Sigmoid colon (tissue), 7 donors: Measurements from ENCODE around the gene LMNTD1. TPM values are rescaled to one million over a fixed set of nuclear protein-coding genes. Genes with fewer than 3 reads are reported as not detected.
A peak's percentile ranks its signal among the peaks of the same experiment; 100 is the strongest.

ENCODE experiments used
- DNase-seq: peaks from one replicate; pipeline ENCODE4 v3.0.0-alpha.2; 2019
- H3K27ac ChIP-seq, 4 donors: fragments of 200-600 bp; sonication (generic); one replicate each; pipeline ENCODE4 v1.5.1; 2016 to 2019; ENCODE audit warnings: mild to moderate bottlenecking in 1 of 4
- H3K27me3 ChIP-seq, 3 donors: fragments of 200-600 bp; sonication (generic); one replicate each; pipeline ENCODE4 v1.5.1; 2019; ENCODE audit warnings: mild to moderate bottlenecking in 1 of 3
- H3K36me3 ChIP-seq, 4 donors: fragments of 200-600 bp; sonication (generic); one replicate each; pipeline ENCODE4 v1.5.1; 2016 to 2019
- H3K4me1 ChIP-seq, 4 donors: fragments of 200-600 bp; sonication (generic); one replicate each; pipeline ENCODE4 v1.5.1; 2017 to 2019
- H3K4me3 ChIP-seq, 4 donors: fragments of 200-600 bp; sonication (generic); one replicate each; pipeline ENCODE4 v1.5.1; 2017 to 2019; ENCODE audit warnings: mild to moderate bottlenecking in 2 of 4, moderate library complexity in 1 of 4
- H3K9me3 ChIP-seq, 4 donors: fragments of 200-600 bp in 3 of 4; sonication (generic) in 3 of 4; one replicate each; pipeline versions ENCODE4 v1.5.1 to v1.6.1; 2013 to 2019
- CTCF ChIP-seq, 4 experiments: fragments of 450-650 bp in 3 of 4; fragments of 200-600 bp in 1 of 4; IDR thresholded peaks; one replicate each; pipeline ENCODE4 v1.5.1; 2016 to 2019; ENCODE audit warnings: antibody characterized with exemption in 4 of 4, mild to moderate bottlenecking in 3 of 4, moderate library complexity in 2 of 4
- EP300 ChIP-seq, 4 donors: sonication (generic); formaldehyde crosslinking; IDR thresholded peaks; one replicate each; pipeline ENCODE4 v1.6.1; 2017; ENCODE audit warnings: antibody characterized with exemption in 4 of 4
- POLR2A ChIP-seq, 2 donors: fragments of 450-650 bp; IDR thresholded peaks; one replicate each; pipeline ENCODE4 v1.6.1; 2016; ENCODE audit warnings: antibody characterized with exemption in 2 of 2, mild to moderate bottlenecking in 2 of 2, moderate library complexity in 2 of 2
- POLR2AphosphoS5 ChIP-seq, 4 donors: sonication (generic); formaldehyde crosslinking; IDR thresholded peaks; one replicate each; pipeline ENCODE4 v1.6.1; 2017; ENCODE audit warnings: antibody characterized with exemption in 4 of 4
- WGBS, 2 donors: extraction: QIAGEN DNeasy Blood & Tissue Kit; methylation state at CpG; one replicate each; pipeline ENCODE4 v1.1.7; 2013; 5-methylcytosine and 5-hydroxymethylcytosine counted together
- intact Hi-C: fragments of 100-400 bp; cut with DNase I; formaldehyde crosslinking; loops from one replicate; pipeline ENCODE4 v1.15.1; 2023
- polyA plus RNA-seq, 3 donors: library from polyadenylated mRNA; stranded (reverse); fragments of 200-250 nt; gene quantifications; one replicate each; pipeline ENCODE4 v1.2.3, GENCODE V29; 2013
- total RNA-seq, 4 donors: library from RNA; depleted of rRNA; stranded (reverse); fragments of >200 nt; gene quantifications; one replicate each; pipeline ENCODE4 v1.1.0, GENCODE V29; 2016
- donor health status: healthy with polysubstance abuse.
- donor health status: Bipolar disorder and iron deficiency.
- donor health status: healthy.

The LMNTD1 gene
- total and polyA plus RNA-seq, 7 donors: 1.5 to 1.9 TPM; not detected in 5

GRCh38 chr12:25469368-25469767 lies 83.7 kb downstream of the LMNTD1 start:
- Histone ChIP-seq H3K4me1 (no peaks in the 10 kb centered on the region), H3K36me3 (no peaks in the 10 kb centered on the region), H3K4me3 (no peak overlapping the region), H3K27ac (peak overlapping the region in 1 of 4 donors; percentile 16), H3K27me3 (no peaks in the 10 kb centered on the region), H3K9me3 (no peaks in the 10 kb centered on the region)
- DNase-seq: no peak
- 81 to 91% methylated on average over 6 of the region's 6 CpGs for WGBS, 2 donors
- TF ChIP-seq CTCF (IDR thresholded peaks at IDR 0.05) (no peak), POLR2AphosphoS5 (IDR thresholded peaks at IDR 0.05) (no peak), EP300 (IDR thresholded peaks at IDR 0.05) (no peak), POLR2A (IDR thresholded peaks at IDR 0.05) (no peak)
- intact Hi-C loops: no loop called here

- TF ChIP-seq POLR2AphosphoS5 (IDR thresholded peaks at IDR 0.05): no peak
- no peak for TF ChIP-seq CTCF (IDR thresholded peaks at IDR 0.05)
- TF ChIP-seq EP300 (IDR thresholded peaks at IDR 0.05): no peak
- no peak for TF ChIP-seq POLR2A (IDR thresholded peaks at IDR 0.05)
- intact Hi-C loops: no loop called here
- 94 to 95% methylated on average over 8 of the region's 8 CpGs for WGBS, 2 donors
These were observed 89.6 kb downstream of the LMNTD1 start for GRCh38 chr12:25463521-25463920.

GRCh38 chr12:25463005-25463404 lies 90.1 kb downstream of the LMNTD1 start:
- no peak for DNase-seq
- intact Hi-C loops: no loop called here
- Histone ChIP-seq H3K36me3 (no peaks in the 10 kb centered on the region), H3K4me1 (no peaks in the 10 kb centered on the region), H3K27me3 (no peaks in the 10 kb centered on the region), H3K4me3 (no peak overlapping the region), H3K27ac (no peak overlapping the region), H3K9me3 (no peaks in the 10 kb centered on the region)
- WGBS, 2 donors: 76 to 91% methylated on average over 4 of the region's 4 CpGs
- TF ChIP-seq CTCF (IDR thresholded peaks at IDR 0.05) (no peak), POLR2A (IDR thresholded peaks at IDR 0.05) (no peak), EP300 (IDR thresholded peaks at IDR 0.05) (no peak), POLR2AphosphoS5 (IDR thresholded peaks at IDR 0.05) (no peak)

More at GRCh38 chr12:25463521-25463920, 89.6 kb downstream of the LMNTD1 start:
- Histone ChIP-seq H3K9me3 (no peaks in the 10 kb centered on the region), H3K36me3 (no peaks in the 10 kb centered on the region), H3K4me1 (no peaks in the 10 kb centered on the region), H3K27ac (no peak overlapping the region), H3K27me3 (no peaks in the 10 kb centered on the region), H3K4me3 (no peak overlapping the region)
- no peak for DNase-seq

- H3K27ac ChIP-seq: no peak overlapping the region
- no peaks in the 10 kb centered on the region for H3K9me3 ChIP-seq
- no peaks in the 10 kb centered on the region for H3K36me3 ChIP-seq
- H3K27me3 ChIP-seq: no peaks in the 10 kb centered on the region
- no peak for TF ChIP-seq CTCF (IDR thresholded peaks at IDR 0.05)
- TF ChIP-seq POLR2A (IDR thresholded peaks at IDR 0.05): no peak
- TF ChIP-seq POLR2AphosphoS5 (IDR thresholded peaks at IDR 0.05): no peak
- no peaks in the 10 kb centered on the region for H3K4me1 ChIP-seq
- intact Hi-C loops: no loop called here
- no peak for DNase-seq
- WGBS, 2 donors: 80 to 86% methylated on average over 13 of the region's 13 CpGs
- H3K4me3 ChIP-seq: no peak overlapping the region
These were observed 93.5 kb downstream of the LMNTD1 start for GRCh38 chr12:25459541-25459951.

GRCh38 chr12:25458047-25458552 lies 95.0 kb downstream of the LMNTD1 start:
- intact Hi-C loops: no loop called here
- H3K36me3 ChIP-seq: no peaks in the 10 kb centered on the region
- no peak for DNase-seq
- H3K4me3 ChIP-seq: no peak overlapping the region
- no peaks in the 10 kb centered on the region for H3K27me3 ChIP-seq
- no peaks in the 10 kb centered on the region for H3K4me1 ChIP-seq
- no peak overlapping the region for H3K27ac ChIP-seq
- TF ChIP-seq EP300 (IDR thresholded peaks at IDR 0.05) (no peak), POLR2A (IDR thresholded peaks at IDR 0.05) (no peak), POLR2AphosphoS5 (IDR thresholded peaks at IDR 0.05) (no peak), CTCF (IDR thresholded peaks at IDR 0.05) (no peak)
- no peaks in the 10 kb centered on the region for H3K9me3 ChIP-seq
- WGBS, 2 donors: 43 to 65% methylated on average over 6 of the region's 6 CpGs
